ENCODE results near the gene CENPV.

DNA sequence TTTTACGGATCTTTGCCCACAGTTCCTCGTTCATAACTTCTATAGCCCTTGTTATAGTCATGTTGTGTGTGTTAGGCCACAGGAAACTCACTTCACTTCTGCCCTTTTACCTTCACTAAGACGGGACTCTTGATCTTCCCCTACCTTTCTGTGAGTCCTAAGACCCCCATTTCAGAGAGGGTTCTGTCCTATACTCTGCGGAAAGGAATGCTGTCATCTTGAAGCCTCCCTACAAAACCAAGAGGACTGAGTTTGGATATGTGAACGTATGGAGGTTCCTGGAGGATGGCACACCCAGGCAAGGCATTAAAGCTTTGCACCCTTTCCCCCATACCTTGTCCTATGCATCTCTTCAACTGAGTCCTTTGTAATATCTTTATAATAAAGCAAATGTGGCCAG, 31.3 kb upstream of the CENPV start:
- TF ChIP-seq ZNF337 (CRISPR knock-in tag; IDR thresholded peaks at IDR 0.05; ENCODE audit: borderline replicate concordance, low read depth) = no peak
- TF ChIP-seq POLR2A (IDR thresholded peaks at IDR 0.05; ENCODE audit: insufficient read depth in 1 of 2, low read depth in 2 of 2, low read length in 2 of 2) = no peak
- no peak for TF ChIP-seq ZNF740 (CRISPR knock-in tag; IDR thresholded peaks at IDR 0.05)

All from HepG2 (cell line).